EL (cell line): ENCODE results near the gene PLK4.
"Not testable (repeated sequence)": the region's sequence is repeated elsewhere in the genome, so short reads cannot be mapped to it uniquely, and the experiment has no call there.

ENCODE experiments used
- DNase-seq: peaks from one replicate; pipeline ENCODE4 v3.0.0-alpha.2; 2016

PLK4 gene

GRCh38 chr4:127880763-127881562 is at the start of gene PLK4:
Gene PLK4 (plus strand): TSS chr4:127880893. CDS start chr4:127881135, 242 bp downstream.
- DNase-seq = peak; percentile 96

- no peak for DNase-seq
Measured at GRCh38 chr4:127832585-127832984, 48.1 kb upstream of the PLK4 start.

- no peak for DNase-seq
Measured at GRCh38 chr4:127843704-127844600, 36.7 kb upstream of the PLK4 start.

GRCh38 chr4:127844601-127845116 is 36.0 kb upstream of the PLK4 start:
- DNase-seq = no peak

- DNase-seq = no peak
Measured at GRCh38 chr4:127846061-127846460, 34.6 kb upstream of the PLK4 start.

- no peak for DNase-seq
Measured at GRCh38 chr4:127846765-127847164, 33.9 kb upstream of the PLK4 start.

- DNase-seq = no peak
Measured at GRCh38 chr4:127849505-127850234, 31.0 kb upstream of the PLK4 start.

- no peak for DNase-seq
Measured at GRCh38 chr4:127852661-127853060, 28.0 kb upstream of the PLK4 start.

GRCh38 chr4:127856196-127856812 is 24.4 kb upstream of the PLK4 start:
- no peak for DNase-seq

- peak; percentile 90 for DNase-seq
Measured at GRCh38 chr4:127856813-127857447, 23.8 kb upstream of the PLK4 start.

- no peak for DNase-seq
Measured at GRCh38 chr4:127857641-127858040, 23.1 kb upstream of the PLK4 start.

- DNase-seq = peak; percentile 30
Measured at GRCh38 chr4:127868196-127868595, 12.5 kb upstream of the PLK4 start.

GRCh38 chr4:127870281-127870680 is 10.4 kb upstream of the PLK4 start:
- DNase-seq = no peak

- peak; percentile 88 for DNase-seq
Measured at GRCh38 chr4:127870688-127871087, 10.0 kb upstream of the PLK4 start.

GRCh38 chr4:127875791-127876190 is 4.9 kb upstream of the PLK4 start:
- DNase-seq = no peak

GRCh38 chr4:127881563-127881864 is 821 bp downstream of the PLK4 start:
- no peak for DNase-seq

- DNase-seq = no peak
Measured at GRCh38 chr4:127888559-127888958, 7.9 kb downstream of the PLK4 start.

GRCh38 chr4:127889903-127890302 is 9.2 kb downstream of the PLK4 start:
- peak; percentile 16 for DNase-seq

- DNase-seq = no peak
Measured at GRCh38 chr4:127896069-127896468, 15.4 kb downstream of the PLK4 start.

- no peak for DNase-seq
Measured at GRCh38 chr4:127896528-127896927, 15.8 kb downstream of the PLK4 start.

GRCh38 chr4:127899682-127900081 is 19.0 kb downstream of the PLK4 start:
- not testable (repeated sequence) for DNase-seq

- DNase-seq = no peak
Measured at GRCh38 chr4:127905029-127905428, 24.3 kb downstream of the PLK4 start.
